ENCODE data around the gene ZNF217.

Gene ZNF217

GRCh38 chr20:53582574-53583351 is 10.9 kb downstream of the ZNF217 start:
- H3K4me3 ChIP-seq (ENCODE audit: control insufficient read depth, low read depth, low read length), result no peak overlapping the region
- TF ChIP-seq, protein P1, sequence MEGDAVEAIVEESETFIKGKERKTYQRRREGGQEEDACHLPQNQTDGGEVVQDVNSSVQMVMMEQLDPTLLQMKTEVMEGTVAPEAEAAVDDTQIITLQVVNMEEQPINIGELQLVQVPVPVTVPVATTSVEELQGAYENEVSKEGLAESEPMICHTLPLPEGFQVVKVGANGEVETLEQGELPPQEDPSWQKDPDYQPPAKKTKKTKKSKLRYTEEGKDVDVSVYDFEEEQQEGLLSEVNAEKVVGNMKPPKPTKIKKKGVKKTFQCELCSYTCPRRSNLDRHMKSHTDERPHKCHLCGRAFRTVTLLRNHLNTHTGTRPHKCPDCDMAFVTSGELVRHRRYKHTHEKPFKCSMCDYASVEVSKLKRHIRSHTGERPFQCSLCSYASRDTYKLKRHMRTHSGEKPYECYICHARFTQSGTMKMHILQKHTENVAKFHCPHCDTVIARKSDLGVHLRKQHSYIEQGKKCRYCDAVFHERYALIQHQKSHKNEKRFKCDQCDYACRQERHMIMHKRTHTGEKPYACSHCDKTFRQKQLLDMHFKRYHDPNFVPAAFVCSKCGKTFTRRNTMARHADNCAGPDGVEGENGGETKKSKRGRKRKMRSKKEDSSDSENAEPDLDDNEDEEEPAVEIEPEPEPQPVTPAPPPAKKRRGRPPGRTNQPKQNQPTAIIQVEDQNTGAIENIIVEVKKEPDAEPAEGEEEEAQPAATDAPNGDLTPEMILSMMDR (IDR thresholded peaks at IDR 0.05; ENCODE audit: control insufficient read depth, insufficient read depth, low read depth, low read length, missing control alignments), result no peak
- peak; percentile 91 for DNase-seq (ENCODE audit: low read depth)

DNA sequence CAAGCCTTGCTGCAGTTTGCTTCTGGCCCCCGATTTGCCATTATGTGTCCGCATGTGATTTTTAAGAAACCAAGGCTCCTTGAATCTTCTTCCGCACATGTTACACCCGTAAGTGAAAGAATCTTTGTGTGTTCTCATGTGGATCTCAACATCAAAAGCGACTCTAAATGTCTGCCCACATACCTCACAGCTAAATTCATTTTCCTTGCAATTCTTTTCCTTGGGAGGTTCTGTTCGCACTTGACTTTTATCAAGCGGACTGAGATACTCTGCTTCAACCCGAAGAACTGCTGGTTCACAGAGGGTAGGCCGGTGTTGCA is 11.4 kb downstream of the ZNF217 start:
- TF ChIP-seq, protein P1 (IDR thresholded peaks at IDR 0.05; ENCODE audit: control insufficient read depth, insufficient read depth, low read depth, low read length, missing control alignments), result no peak
- DNase-seq (ENCODE audit: low read depth), result no peak
- no peak overlapping the region for H3K4me3 ChIP-seq (ENCODE audit: control insufficient read depth, low read depth, low read length)

DNA sequence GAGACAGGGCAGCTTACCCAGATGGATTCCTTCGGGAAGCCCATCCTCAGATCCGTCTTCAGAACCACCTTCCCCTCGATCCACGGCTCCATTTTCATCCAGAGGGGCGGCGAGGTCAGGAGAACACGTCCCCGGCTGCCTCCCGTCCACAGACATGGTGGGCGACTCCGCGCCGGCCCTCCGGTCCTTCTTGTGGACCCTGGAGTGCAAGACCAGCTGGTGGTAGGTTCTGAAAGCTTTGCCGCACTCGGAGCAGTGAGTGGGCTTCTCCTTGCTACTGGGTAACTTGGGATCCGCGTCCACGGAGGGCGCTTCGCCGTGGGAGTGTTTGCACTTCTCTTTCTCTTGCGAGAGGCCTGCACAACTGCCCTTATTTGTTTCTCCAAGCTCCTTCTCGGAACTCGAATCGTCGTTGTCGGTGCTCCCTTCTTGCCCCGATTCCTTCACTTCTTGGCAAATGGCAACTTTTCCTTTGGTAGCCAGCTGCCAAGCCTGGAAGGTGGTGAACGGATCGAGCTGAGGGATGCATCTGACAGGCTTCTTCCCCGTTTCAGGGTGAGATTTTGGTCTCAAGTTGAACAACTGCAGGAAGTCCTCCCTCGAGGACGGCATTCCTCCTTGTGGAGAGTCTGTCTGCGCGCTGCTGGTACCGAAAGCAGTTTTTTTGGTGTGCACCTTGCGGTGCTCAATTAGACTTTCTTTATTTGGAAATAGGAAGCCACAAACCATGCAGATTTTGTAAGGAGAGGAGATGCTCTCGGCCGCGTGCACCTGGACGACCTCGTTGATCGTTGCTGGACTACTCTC is 12.0 kb downstream of the ZNF217 start:
- DNase-seq (ENCODE audit: low read depth), result no peak
- no peak overlapping the region for H3K4me3 ChIP-seq (ENCODE audit: control insufficient read depth, low read depth, low read length)
- TF ChIP-seq, protein P1 (IDR thresholded peaks at IDR 0.05; ENCODE audit: control insufficient read depth, insufficient read depth, low read depth, low read length, missing control alignments), result no peak

DNA sequence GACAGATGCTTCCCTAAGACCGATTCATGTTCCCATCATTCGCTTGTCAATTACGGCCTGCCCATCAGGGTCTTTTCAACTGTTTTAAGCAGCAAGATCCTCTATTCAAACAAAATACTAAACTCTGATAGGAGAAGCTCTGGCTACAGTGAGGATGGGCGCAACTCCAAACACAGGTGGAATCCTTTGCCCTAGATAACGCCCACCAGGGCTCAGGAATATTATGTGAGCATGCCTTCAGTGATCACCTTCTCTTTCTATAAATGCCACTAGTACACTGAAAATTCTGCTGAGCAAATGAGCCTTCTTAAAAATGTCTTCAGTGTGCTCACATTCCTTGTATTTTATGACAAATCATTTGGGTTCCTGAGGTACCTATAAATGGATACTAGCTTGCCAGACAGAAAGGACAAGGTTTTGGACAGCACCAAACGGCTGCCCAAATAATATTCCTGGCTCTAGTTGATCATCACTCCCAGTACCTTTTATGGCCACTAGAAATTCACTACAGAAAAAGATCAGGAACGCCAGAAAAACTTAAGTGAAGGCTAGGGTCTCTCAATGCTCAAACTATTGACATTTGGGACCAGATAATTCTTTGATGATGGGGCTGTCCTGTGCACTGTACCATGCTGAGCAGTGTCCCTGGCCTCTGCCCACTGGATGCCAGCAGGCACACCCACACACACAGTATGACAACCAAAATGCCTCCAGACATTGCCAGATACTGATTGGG is 13.1 kb downstream of the ZNF217 start:
- DNase-seq (ENCODE audit: low read depth), result no peak
- no peak overlapping the region for H3K4me3 ChIP-seq (ENCODE audit: control insufficient read depth, low read depth, low read length)
- TF ChIP-seq, protein P1 (IDR thresholded peaks at IDR 0.05; ENCODE audit: control insufficient read depth, insufficient read depth, low read depth, low read length, missing control alignments), result no peak

GRCh38 chr20:53579581-53580375 is 13.9 kb downstream of the ZNF217 start:
- H3K4me3 ChIP-seq (ENCODE audit: control insufficient read depth, low read depth, low read length), result no peak overlapping the region
- TF ChIP-seq, protein P1 (IDR thresholded peaks at IDR 0.05; ENCODE audit: control insufficient read depth, insufficient read depth, low read depth, low read length, missing control alignments), result peak; percentile 23
- peak; percentile 75 for DNase-seq (ENCODE audit: low read depth)

- TF ChIP-seq, protein P1 (IDR thresholded peaks at IDR 0.05; ENCODE audit: control insufficient read depth, insufficient read depth, low read depth, low read length, missing control alignments), result no peak
- no peak for DNase-seq (ENCODE audit: low read depth)
- H3K4me3 ChIP-seq (ENCODE audit: control insufficient read depth, low read depth, low read length), result no peak overlapping the region
Observed at GRCh38 chr20:53579266-53579580, 14.4 kb downstream of the ZNF217 start.

Measured in AG09309 (cell line).